Kidney (tissue), 14 donors: ENCODE results near the gene FGGY. TPM values are rescaled to one million over a fixed set of nuclear protein-coding genes. Genes with fewer than 3 reads are reported as not detected.
A peak's percentile ranks its signal among the peaks of the same experiment; 100 is the strongest.

ENCODE experiments used
- DNase-seq, 5 donors: peaks; one replicate each; pipeline ENCODE4 v3.0.0-alpha.2; 2013 to 2020
- FAIRE-seq: peaks from 2 replicates; lab custom pipeline; 2012; peaks lifted over from hg19 to GRCh38; lab: Jason Lieb, UNC
- H3K27ac ChIP-seq, 2 donors: one replicate each; pipeline ENCODE4 v1.7.0; 2013; ENCODE audit warnings: low read depth in 2 of 2, low read length in 2 of 2, inconsistent platforms in 1 of 2
- H3K27me3 ChIP-seq: one replicate; pipeline ENCODE4 v1.7.1; 2013; ENCODE audit warnings: low read length, inconsistent platforms; ENCODE audit not compliant: control insufficient read depth, insufficient read depth
- H3K36me3 ChIP-seq, 3 donors: one replicate each; pipeline versions ENCODE4 v1.7.0 to v1.7.1; 2013; ENCODE audit warnings: low read length in 3 of 3, control low read depth in 1 of 3, inconsistent platforms in 1 of 3; ENCODE audit not compliant: insufficient read depth in 3 of 3, control insufficient read depth in 2 of 3
- H3K4me1 ChIP-seq, 3 donors: one replicate each; pipeline versions ENCODE4 v1.7.0 to v1.7.1; 2013; ENCODE audit warnings: low read length in 3 of 3, inconsistent platforms in 1 of 3, low read depth in 1 of 3; ENCODE audit not compliant: control insufficient read depth in 2 of 3, insufficient read depth in 2 of 3
- H3K4me3 ChIP-seq, 3 donors: one replicate each; pipeline versions ENCODE4 v1.7.0 to v1.8.1; 2013; ENCODE audit warnings: low read length in 3 of 3, control low read depth in 1 of 3, inconsistent platforms in 1 of 3
- H3K9ac ChIP-seq, 3 donors: one replicate each; pipeline versions ENCODE4 v1.7.0 to v1.7.1; 2013; ENCODE audit warnings: low read length in 3 of 3, control low read depth in 1 of 3, inconsistent platforms in 1 of 3
- H3K9me3 ChIP-seq, 3 donors: one replicate each; pipeline versions ENCODE4 v1.7.0 to v1.7.1; 2013; ENCODE audit warnings: low read length in 3 of 3, control low read depth in 1 of 3, inconsistent platforms in 1 of 3; ENCODE audit not compliant: control insufficient read depth in 2 of 3, insufficient read depth in 1 of 3
- CTCF ChIP-seq: IDR thresholded peaks from 3 replicates; pipeline ENCODE4 v1.5.1; 2012; ENCODE audit warnings: mild to moderate bottlenecking, moderate library complexity, borderline replicate concordance; ENCODE audit not compliant: insufficient read depth; ENCODE audit errors: extremely low read depth
- intact Hi-C: fragments of 100-400 bp; cut with DNase I; formaldehyde crosslinking; loops from one replicate; pipeline ENCODE4 v1.11.1; 2022
- polyA plus RNA-seq: library from polyadenylated mRNA; stranded (reverse); fragments of 350-450 nt; fragmentation: Illumina TruSeq; extraction: RNeasy Lipid Tissue Mini Kit (QIAGEN cat#74804); gene quantifications from one replicate; pipeline ENCODE4 v1.2.3, GENCODE V29; 2014; ENCODE audit warnings: low read depth, low replicate concordance; ENCODE audit not compliant: insufficient read depth
- total RNA-seq: library from RNA; stranded (reverse); fragmentation: NEBNext Ultra II Directional; extraction: Animal tissue kit (Norgen Biotek cat#: 25700); gene quantifications from one replicate; pipeline ENCODE4 v1.2.1, GENCODE V29; 2021
- donor health status: control.
- donor health status: control.
- donor health status: control.
- donor health status: control.
- donor health status: control.
- donor health status: DM: yes; HTN: yes; CAD: no.
- donor health status: Normal renal cell carcinoma (clear cell type).

Gene FGGY
- total and polyA plus RNA-seq, 2 donors from 2014 or later: 11.2 to 31.0 TPM

GRCh38 chr1:59367301-59368007 lies 70.6 kb downstream of the FGGY start:
- no peaks in the 10 kb centered on the region for H3K9me3 ChIP-seq
- peaks cover 0 to 3% (median 2%) of the 10 kb centered on the region in 3 donors for H3K4me1 ChIP-seq
- peak overlapping the region; percentile 11 to 78 for H3K27ac ChIP-seq
- FAIRE-seq (no peak), DNase-seq (peak in 4 of 5 donors; percentile 39 to 72 (median 56))
- peaks cover 0 to 1% (median 0%) of the 10 kb centered on the region in 3 donors for H3K36me3 ChIP-seq
- TF ChIP-seq CTCF: no peak
- H3K4me3 ChIP-seq: no peak overlapping the region
- intact Hi-C loops: no loop called here
- no peaks in the 10 kb centered on the region for H3K27me3 ChIP-seq
- H3K9ac ChIP-seq: no peak overlapping the region

GRCh38 chr1:59368008-59368670 lies 71.2 kb downstream of the FGGY start:
- no peaks in the 10 kb centered on the region for H3K9me3 ChIP-seq
- FAIRE-seq: no peak
- TF ChIP-seq CTCF: no peak
- H3K9ac ChIP-seq: no peak overlapping the region
- peak in 1 of 5 donors; percentile 39 for DNase-seq
- peak overlapping the region in 1 of 2 donors; percentile 56 for H3K27ac ChIP-seq
- no peaks in the 10 kb centered on the region for H3K27me3 ChIP-seq
- no peaks in the 10 kb centered on the region for H3K36me3 ChIP-seq
- H3K4me1 ChIP-seq: peaks cover 0 to 3% (median 2%) of the 10 kb centered on the region in 3 donors
- no peak overlapping the region for H3K4me3 ChIP-seq
- intact Hi-C loops: no loop called here

GRCh38 chr1:59375321-59376220 lies 78.7 kb downstream of the FGGY start:
- no peaks in the 10 kb centered on the region for H3K4me1 ChIP-seq
- no peak overlapping the region for H3K9ac ChIP-seq
- no peaks in the 10 kb centered on the region for H3K9me3 ChIP-seq
- FAIRE-seq: no peak
- no peak for DNase-seq
- H3K27me3 ChIP-seq: no peaks in the 10 kb centered on the region
- no peak for TF ChIP-seq CTCF
- no peaks in the 10 kb centered on the region for H3K36me3 ChIP-seq
- no peak overlapping the region for H3K4me3 ChIP-seq
- no peak overlapping the region for H3K27ac ChIP-seq
- intact Hi-C loops: no loop called here
